Nephron (organoid): ENCODE results near the gene H2BK1.

ENCODE experiments used
- H3K27ac Mint-ChIP-seq, 3 experiments: 2 replicates each; pipeline ENCODE4 v1.8.0; 2020; ENCODE audit warnings: mixed read lengths in 3 of 3, mild to moderate bottlenecking in 2 of 3, moderate library complexity in 1 of 3
- H3K27me3 Mint-ChIP-seq: 2 replicates; pipeline ENCODE4 v1.8.0; 2021; ENCODE audit warnings: low read depth, mild to moderate bottlenecking, moderate library complexity, mixed read lengths
- H3K36me3 Mint-ChIP-seq: 2 replicates; pipeline ENCODE4 v1.8.0; 2020; ENCODE audit warnings: low read depth, mixed read lengths
- H3K4me1 Mint-ChIP-seq: 2 replicates; pipeline ENCODE4 v1.8.0; 2020; ENCODE audit warnings: mixed read lengths
- H3K4me3 Mint-ChIP-seq, 3 experiments: 2 replicates each; pipeline ENCODE4 v1.8.0; 2020; ENCODE audit warnings: mild to moderate bottlenecking in 3 of 3, mixed read lengths in 3 of 3, moderate library complexity in 2 of 3
- H3K9me3 Mint-ChIP-seq: 2 replicates; pipeline ENCODE4 v1.8.0; 2020; ENCODE audit warnings: mixed read lengths
- CTCF ChIP-seq, 3 experiments: fragments of 200-600 bp; sonication (generic); IDR thresholded peaks; one replicate each; pipeline ENCODE4 v1.5.0; 2021; ENCODE audit warnings: antibody characterized with exemption in 3 of 3; ENCODE audit not compliant: unreplicated experiment in 3 of 3

The H2BK1 gene

GRCh38 chr7:151198945-151199848 lies 11.1 kb downstream of the H2BK1 start:
- TF ChIP-seq CTCF (IDR thresholded peaks at IDR 0.05; ENCODE audit: unreplicated experiment in 3 of 3), result no peak
- peaks cover 8% of the 10 kb centered on the region for H3K27me3 Mint-ChIP-seq
- H3K4me3 Mint-ChIP-seq, result no peak overlapping the region
- H3K27ac Mint-ChIP-seq, result no peak overlapping the region
- H3K4me1 Mint-ChIP-seq, result no peaks in the 10 kb centered on the region
- H3K9me3 Mint-ChIP-seq, result no peaks in the 10 kb centered on the region
- no peaks in the 10 kb centered on the region for H3K36me3 Mint-ChIP-seq

GRCh38 chr7:151197932-151198331 lies 12.4 kb downstream of the H2BK1 start:
- Mint-ChIP-seq H3K27me3 (peaks cover 13% of the 10 kb centered on the region), H3K36me3 (no peaks in the 10 kb centered on the region), H3K4me1 (no peaks in the 10 kb centered on the region), H3K4me3 (no peak overlapping the region), H3K9me3 (no peaks in the 10 kb centered on the region), H3K27ac (no peak overlapping the region)
- TF ChIP-seq CTCF (IDR thresholded peaks at IDR 0.05; ENCODE audit: unreplicated experiment in 3 of 3), result no peak

GRCh38 chr7:151195616-151196450 lies 14.5 kb downstream of the H2BK1 start:
- no peaks in the 10 kb centered on the region for H3K36me3 Mint-ChIP-seq
- no peak for TF ChIP-seq CTCF (IDR thresholded peaks at IDR 0.05; ENCODE audit: unreplicated experiment in 3 of 3)
- H3K9me3 Mint-ChIP-seq, result no peaks in the 10 kb centered on the region
- H3K27ac Mint-ChIP-seq, result no peak overlapping the region
- H3K27me3 Mint-ChIP-seq, result peaks cover 17% of the 10 kb centered on the region
- H3K4me3 Mint-ChIP-seq, result no peak overlapping the region
- no peaks in the 10 kb centered on the region for H3K4me1 Mint-ChIP-seq

GRCh38 chr7:151194188-151194587 lies 16.1 kb downstream of the H2BK1 start:
- H3K4me1 Mint-ChIP-seq, result no peaks in the 10 kb centered on the region
- H3K9me3 Mint-ChIP-seq, result no peaks in the 10 kb centered on the region
- H3K27ac Mint-ChIP-seq, result no peak overlapping the region
- no peak overlapping the region for H3K4me3 Mint-ChIP-seq
- peaks cover 30% of the 10 kb centered on the region for H3K27me3 Mint-ChIP-seq
- no peaks in the 10 kb centered on the region for H3K36me3 Mint-ChIP-seq
- no peak for TF ChIP-seq CTCF (IDR thresholded peaks at IDR 0.05; ENCODE audit: unreplicated experiment in 3 of 3)

GRCh38 chr7:151193203-151193978 lies 16.9 kb downstream of the H2BK1 start:
- no peak overlapping the region for H3K27ac Mint-ChIP-seq
- H3K36me3 Mint-ChIP-seq, result no peaks in the 10 kb centered on the region
- no peak for TF ChIP-seq CTCF (IDR thresholded peaks at IDR 0.05; ENCODE audit: unreplicated experiment in 3 of 3)
- H3K27me3 Mint-ChIP-seq, result peaks cover 31% of the 10 kb centered on the region
- H3K9me3 Mint-ChIP-seq, result no peaks in the 10 kb centered on the region
- H3K4me3 Mint-ChIP-seq, result no peak overlapping the region
- no peaks in the 10 kb centered on the region for H3K4me1 Mint-ChIP-seq
